GM21526 (cell line): Measurements from ENCODE around the gene RNF19B.

Source experiments
- ATAC-seq: cut with Tn5 transposase; IDR thresholded peaks from one replicate; pipeline ENCODE4 v1.9.1; 2021; ENCODE audit warnings: moderate library complexity; ENCODE audit not compliant: unreplicated experiment, low FRiP score

Gene RNF19B

GRCh38 chr1:32891630-32892029 is 73.0 kb downstream of the RNF19B start:
- no peak for ATAC-seq

DNA sequence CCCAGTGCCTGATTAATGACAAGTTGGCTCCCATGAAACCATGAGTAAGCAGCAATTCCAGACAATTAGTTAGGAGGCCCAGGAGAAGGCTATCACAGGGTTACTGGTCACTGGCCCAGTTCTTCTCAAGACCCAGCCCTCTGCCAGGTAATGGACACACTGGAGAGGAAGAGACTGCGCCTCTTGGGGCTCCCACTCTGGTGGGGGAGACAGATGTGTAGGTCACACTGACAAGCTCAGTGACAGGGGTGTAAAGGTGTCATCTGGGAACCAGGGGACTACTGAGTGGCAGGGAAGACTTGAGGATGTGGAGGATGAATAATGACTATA is 73.4 kb downstream of the RNF19B start:
- no peak for ATAC-seq

GRCh38 chr1:32890516-32891240 is 73.9 kb downstream of the RNF19B start:
- no peak for ATAC-seq

GRCh38 chr1:32889731-32890278 is 74.8 kb downstream of the RNF19B start:
- no peak for ATAC-seq

DNA sequence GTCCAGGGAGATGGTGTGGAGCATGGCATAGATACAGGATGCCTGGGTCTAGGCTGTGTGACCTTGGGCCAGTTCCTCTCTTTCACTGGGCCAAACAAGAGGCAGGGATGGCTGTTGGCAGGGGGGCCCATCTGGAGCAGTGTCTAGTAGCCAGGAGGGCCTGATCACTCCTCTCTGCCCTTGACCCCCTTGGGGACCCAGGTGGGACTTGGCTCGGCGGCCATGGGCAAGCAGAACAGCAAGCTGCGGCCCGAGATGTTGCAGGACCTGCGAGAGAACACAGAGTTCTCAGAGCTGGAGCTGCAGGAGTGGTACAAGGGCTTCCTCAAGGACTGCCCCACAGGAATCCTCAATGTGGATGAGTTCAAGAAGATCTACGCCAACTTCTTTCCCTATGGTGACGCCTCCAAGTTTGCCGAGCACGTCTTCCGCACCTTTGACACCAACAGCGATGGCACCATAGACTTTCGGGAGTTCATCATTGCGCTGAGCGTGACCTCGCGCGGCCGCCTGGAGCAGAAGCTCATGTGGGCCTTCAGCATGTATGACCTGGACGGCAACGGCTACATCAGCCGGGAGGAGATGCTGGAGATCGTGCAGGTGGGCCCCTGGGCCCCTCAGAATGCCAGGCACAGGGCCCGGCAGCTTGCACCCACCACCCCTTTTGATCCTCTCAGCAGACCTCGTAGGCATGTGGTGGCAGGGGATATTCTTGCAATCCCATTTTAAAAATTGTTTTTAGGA is 75.8 kb downstream of the RNF19B start:
- ATAC-seq, result no peak

DNA sequence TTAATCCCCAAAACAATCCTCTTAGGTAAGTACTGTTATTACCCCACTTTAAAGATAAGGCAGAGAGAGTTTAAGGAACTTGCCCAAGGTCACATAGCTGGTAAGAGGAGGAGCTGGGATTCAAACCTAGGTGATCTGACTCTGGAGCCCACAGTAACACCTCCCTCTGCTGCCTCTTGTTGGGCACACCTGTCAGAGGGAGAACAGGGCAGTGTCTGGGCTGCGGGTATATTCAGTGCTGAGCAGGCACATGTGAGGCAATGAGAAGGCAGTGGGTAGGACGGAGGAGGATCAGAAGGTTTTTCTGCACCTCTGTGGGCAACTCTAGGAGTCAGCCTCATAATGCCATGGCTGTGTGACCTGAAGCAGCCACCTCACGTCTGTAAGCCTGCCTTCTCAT is 76.5 kb downstream of the RNF19B start:
- ATAC-seq, result no peak

GRCh38 chr1:32887623-32888022 is 77.0 kb downstream of the RNF19B start:
- ATAC-seq, result no peak

- ATAC-seq, result no peak
These were observed 77.7 kb downstream of the RNF19B start for GRCh38 chr1:32886828-32887414.
